Activated CD4-positive, alpha-beta T cell treated with anti-CD3 and anti-CD28 coated beads, Interleukin-2, amount 50 U/mL, for 16 hours (primary cell): ENCODE results near the gene CLN3.
"Not testable (repeated sequence)": the region's sequence is repeated elsewhere in the genome, so short reads cannot be mapped to it uniquely, and the experiment has no call there.

ENCODE experiments used
- DNase-seq: peaks from one replicate; pipeline ENCODE4 v3.0.0-alpha.2; 2020

CLN3 gene

GRCh38 chr16:28513484-28514181 lies 21.8 kb upstream of the CLN3 start:
- no peak for DNase-seq

- no peak for DNase-seq
Observed at GRCh38 chr16:28511801-28512789, 20.2 kb upstream of the CLN3 start.

- DNase-seq, result no peak
Observed at GRCh38 chr16:28511031-28511430, 19.2 kb upstream of the CLN3 start.

GRCh38 chr16:28505489-28506137 lies 13.7 kb upstream of the CLN3 start:
- DNase-seq, result no peak

- no peak for DNase-seq
Observed at GRCh38 chr16:28504707-28505404, 13.0 kb upstream of the CLN3 start.

GRCh38 chr16:28503470-28504259 lies 11.8 kb upstream of the CLN3 start:
- no peak for DNase-seq

GRCh38 chr16:28502290-28502689 lies 10.4 kb upstream of the CLN3 start:
- no peak for DNase-seq

- no peak for DNase-seq
Observed at GRCh38 chr16:28501258-28502232, 9.7 kb upstream of the CLN3 start.

- DNase-seq, result not testable (repeated sequence)
Observed at GRCh38 chr16:28500476-28501180, 8.8 kb upstream of the CLN3 start.

GRCh38 chr16:28499854-28500253 lies 8.0 kb upstream of the CLN3 start:
- DNase-seq, result no peak

GRCh38 chr16:28498666-28499381 lies 7.0 kb upstream of the CLN3 start:
- DNase-seq, result no peak

- no peak for DNase-seq
Observed at GRCh38 chr16:28497861-28498599, 6.2 kb upstream of the CLN3 start.

GRCh38 chr16:28497386-28497785 lies 5.5 kb upstream of the CLN3 start:
- no peak for DNase-seq

- DNase-seq, result no peak
Observed at GRCh38 chr16:28496844-28497243, 5.0 kb upstream of the CLN3 start.

GRCh38 chr16:28495795-28496749 lies 4.2 kb upstream of the CLN3 start:
- no peak for DNase-seq

GRCh38 chr16:28495098-28495793 lies 3.4 kb upstream of the CLN3 start:
- no peak for DNase-seq
